DMS79 (cell line): Measurements from ENCODE around the gene DCHS2.

Source experiments
- DNase-seq: peaks from one replicate; lab custom pipeline; 2025; lab: John Stamatoyannopoulos, UW

The DCHS2 gene

DNA sequence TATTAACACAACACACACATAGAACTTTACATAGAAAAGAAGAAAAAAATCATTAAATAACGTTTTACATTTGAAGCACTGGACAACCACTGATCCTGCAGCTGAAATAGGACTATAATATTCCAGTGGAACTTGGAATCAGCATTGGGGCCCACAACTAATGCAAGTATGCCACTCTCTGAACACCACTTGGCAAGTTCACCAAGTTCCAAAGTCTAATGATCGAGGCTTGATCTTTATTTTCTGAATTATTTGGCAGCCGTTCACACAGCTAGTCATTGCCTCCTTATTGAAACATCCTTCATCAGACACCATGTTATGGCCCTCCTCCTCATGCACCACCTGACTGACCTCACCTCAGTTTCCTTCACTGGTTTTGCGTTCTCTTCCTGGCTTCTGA is 107.6 kb downstream of the DCHS2 start:
- no peak for DNase-seq

- DNase-seq, result no peak
Measured at GRCh38 chr4:154376486-154376885, 115.1 kb downstream of the DCHS2 start.

- no peak for DNase-seq
Measured at GRCh38 chr4:154368060-154368459, 123.5 kb downstream of the DCHS2 start.

- DNase-seq, result no peak
Measured at GRCh38 chr4:154367659-154368058, 123.9 kb downstream of the DCHS2 start.

DNA sequence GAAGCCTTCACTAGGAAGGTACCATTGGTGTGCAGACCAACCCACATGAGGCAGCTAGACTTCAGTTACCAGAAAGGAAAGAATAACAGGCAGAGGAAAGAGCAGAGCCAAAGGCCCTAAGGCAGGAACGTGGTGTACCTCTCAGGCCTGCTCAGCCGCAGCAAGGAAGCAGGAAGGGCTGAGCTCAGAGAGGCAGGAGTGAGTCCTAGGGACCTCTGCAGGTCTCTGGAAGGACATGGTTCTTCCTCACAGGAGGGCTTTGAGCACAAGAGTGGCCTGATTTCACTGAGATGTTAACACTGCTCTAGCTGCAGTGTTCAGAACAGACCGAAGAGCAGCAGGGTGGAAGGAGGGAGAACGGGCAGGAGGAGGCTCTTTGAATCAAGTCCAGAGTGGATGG is 124.6 kb downstream of the DCHS2 start:
- DNase-seq, result no peak

DNA sequence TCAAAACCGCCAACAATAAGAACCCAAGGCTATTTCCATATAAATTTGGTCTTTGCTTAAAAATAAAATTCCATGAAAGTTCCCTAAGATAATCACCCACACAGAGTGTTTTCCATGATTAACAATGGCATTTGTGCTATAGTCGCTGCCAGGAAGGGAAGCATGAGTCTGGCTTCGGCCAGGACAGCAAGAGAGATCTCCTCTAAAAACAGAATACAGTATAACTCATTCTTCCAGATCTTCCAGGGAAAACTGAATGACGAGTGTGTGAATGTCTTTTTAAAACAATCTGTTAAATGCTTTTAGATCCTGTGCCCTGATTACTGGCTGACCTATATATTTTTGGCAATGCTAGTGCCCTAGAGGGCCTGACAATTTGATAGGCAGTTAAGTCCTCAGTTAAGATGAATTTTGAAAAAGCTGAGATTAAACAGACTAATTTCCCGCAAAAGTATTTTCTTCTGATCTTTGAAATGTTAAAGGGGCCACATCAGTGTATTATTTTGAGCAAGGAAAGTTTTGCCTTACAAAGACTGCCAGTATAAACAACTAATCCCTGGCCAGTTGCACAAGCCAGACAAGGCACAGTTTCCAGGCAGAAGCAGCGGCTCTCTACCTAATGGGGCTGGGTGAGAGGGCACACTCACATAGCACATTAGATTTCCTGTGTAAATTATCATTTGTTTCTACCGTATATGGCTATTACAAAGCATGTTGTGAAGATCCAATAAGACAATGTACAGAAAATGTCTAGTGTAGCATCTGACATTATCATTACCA is 127.3 kb downstream of the DCHS2 start:
- DNase-seq, result no peak

DNA sequence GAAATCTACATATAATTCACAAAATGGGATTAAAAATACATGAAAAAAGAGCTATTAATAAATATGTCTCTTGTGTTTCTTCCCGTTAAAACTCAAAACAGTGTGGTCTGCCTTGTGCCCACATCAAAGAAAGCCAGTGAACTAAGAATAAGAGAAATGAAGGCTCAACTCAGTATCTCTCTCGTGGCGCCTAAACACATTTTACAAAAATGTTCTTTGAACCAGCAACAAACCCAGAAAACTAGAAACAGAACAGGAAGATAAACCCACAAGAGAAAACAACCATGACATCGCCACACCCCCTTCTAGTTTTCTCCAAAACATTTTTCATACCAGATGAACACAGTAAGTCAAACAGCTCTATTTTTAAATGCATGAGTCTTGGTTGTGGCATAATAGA is 130.1 kb downstream of the DCHS2 start:
- DNase-seq, result no peak

DNA sequence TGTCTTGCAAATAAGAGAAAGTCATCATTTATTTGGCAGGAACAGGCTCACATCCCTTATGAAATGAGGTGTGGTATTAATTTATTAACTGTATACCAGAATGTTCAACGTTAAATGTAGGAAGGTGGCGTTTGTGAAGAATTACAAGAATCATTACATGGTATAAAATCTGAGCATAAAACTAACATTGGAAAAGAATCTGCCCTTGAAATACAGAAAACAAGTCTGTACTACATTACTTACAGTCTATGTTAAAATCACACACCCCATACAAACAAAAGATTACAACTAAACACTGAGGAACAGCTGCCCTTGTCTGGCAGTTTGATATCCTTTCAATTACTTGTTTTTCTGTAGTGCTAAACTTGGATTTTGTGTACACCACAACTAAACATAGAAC is 131.1 kb downstream of the DCHS2 start:
- no peak for DNase-seq

GRCh38 chr4:154354883-154355282 is 136.7 kb downstream of the DCHS2 start:
- no peak for DNase-seq

DNA sequence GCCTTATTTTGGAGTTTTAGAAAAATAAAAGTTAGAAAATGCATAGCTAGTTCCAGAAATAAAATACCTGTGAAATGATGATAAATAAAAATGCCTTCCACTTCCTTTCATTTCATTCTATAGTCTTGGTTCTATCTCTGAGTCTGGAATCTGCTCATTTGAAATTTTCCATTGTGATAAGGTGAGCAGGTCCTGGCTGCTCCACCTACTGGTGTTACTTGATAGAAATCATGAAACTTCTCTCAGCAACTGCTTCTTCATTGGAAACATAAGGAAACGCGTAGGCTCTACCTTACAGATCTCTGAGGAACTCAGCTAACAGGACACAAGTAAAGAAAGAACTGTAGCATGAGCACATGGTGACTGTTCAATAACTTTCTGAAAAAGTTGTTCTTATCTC is 141.8 kb downstream of the DCHS2 start:
- no peak for DNase-seq

GRCh38 chr4:154348657-154349056 is 142.9 kb downstream of the DCHS2 start:
- no peak for DNase-seq

DNA sequence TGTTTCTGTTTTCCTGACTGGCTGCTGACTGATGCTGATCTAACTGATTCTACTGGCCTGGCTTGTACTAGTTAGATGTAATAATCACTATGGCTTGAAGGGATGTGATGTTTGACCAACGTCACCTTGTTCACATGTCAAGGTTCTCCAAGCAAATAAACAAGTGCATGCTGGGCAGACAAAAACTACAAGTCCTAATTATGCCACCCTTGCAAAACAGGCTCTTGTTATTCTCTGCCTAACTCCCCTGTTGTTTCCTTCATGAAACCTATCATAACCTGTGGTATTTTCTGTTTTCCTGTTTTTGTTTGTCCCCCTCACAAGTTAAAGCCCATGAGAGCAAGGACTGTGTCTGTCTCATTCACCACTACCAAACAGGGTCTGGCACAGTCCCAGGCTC is 146.2 kb downstream of the DCHS2 start:
- DNase-seq, result no peak

DNA sequence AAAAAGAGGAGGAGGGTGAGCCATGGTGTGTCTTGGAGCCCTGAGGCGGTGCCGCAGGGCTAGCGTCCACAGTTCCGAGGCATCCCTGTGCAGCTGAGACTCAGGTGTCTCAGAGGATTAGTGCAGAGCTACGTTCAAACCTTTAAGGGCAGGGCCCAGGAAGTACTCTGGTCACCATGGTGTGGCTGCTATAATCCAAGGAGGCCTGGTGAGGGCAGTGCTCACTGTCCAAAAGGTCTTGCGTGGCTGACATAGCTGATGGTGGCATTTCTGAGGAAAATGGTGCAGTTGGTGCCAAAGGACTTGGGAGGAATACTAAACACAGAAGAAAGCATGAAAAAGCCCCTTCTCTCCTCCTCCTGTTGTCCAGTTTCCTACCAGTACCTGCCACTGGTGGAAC is 146.9 kb downstream of the DCHS2 start:
- no peak for DNase-seq

GRCh38 chr4:154343651-154344050 is 147.9 kb downstream of the DCHS2 start:
- no peak for DNase-seq

DNA sequence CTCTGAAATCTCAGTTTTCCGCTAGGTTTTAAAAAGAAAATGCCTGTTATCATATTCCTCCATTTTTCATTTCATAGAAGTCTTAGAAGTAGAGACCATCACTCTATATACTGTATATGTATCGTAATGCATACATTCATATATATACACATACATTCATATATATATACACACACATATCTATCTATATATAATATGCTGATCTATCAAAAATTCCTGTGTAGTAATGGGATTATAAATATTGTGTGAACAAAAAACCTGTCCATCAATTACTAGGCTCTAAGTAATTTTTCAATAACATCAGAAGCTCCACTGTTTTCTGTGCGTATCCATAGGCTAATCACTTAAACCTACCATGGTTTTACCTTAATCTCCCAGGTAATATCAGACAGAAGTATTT is 150.2 kb downstream of the DCHS2 start:
- DNase-seq, result no peak

- no peak for DNase-seq
Measured at GRCh38 chr4:154335588-154335987, 156.0 kb downstream of the DCHS2 start.

GRCh38 chr4:154332681-154333421 is 158.7 kb downstream of the DCHS2 start:
- no peak for DNase-seq

DNA sequence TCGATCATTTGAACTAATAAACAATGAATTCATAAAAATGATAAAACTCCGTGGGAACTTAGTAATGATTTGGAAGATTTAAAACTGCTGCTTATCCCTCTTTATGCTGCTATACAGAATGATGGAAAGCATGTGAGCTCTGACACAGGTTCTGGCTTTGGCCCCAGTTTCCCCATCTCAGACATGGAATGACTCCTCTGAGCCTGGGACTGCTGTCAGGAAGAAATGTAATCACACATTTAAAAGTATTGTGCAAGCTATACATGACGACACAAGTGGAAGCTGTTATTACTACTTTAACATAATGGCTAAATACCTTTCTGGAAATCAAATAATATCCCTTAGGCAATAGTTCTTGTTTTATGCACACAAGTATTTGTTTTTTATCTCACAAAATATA is 161.7 kb downstream of the DCHS2 start:
- no peak for DNase-seq

- no peak for DNase-seq
Measured at GRCh38 chr4:154329268-154329868, 162.2 kb downstream of the DCHS2 start.

GRCh38 chr4:154328030-154328429 is 163.6 kb downstream of the DCHS2 start:
- DNase-seq, result no peak

DNA sequence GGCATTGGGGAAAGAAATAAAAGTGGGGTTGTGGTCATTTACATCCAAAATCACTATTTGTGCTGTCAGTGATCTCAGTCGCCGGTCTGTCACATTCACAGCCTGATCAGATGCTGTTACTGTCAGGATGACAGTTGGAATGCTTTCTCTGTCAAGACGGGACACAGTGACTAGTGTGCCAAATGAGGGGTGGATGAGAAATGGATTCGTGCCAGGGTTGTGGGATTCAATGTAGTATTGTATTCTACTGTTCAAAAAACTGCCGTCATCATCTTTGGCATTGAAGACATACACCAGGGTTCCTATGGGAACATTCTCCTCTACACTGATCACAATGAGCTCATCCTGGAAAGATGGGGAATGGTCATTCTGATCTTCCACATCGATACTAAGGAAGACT is 171.1 kb downstream of the DCHS2 start:
- no peak for DNase-seq

DNA sequence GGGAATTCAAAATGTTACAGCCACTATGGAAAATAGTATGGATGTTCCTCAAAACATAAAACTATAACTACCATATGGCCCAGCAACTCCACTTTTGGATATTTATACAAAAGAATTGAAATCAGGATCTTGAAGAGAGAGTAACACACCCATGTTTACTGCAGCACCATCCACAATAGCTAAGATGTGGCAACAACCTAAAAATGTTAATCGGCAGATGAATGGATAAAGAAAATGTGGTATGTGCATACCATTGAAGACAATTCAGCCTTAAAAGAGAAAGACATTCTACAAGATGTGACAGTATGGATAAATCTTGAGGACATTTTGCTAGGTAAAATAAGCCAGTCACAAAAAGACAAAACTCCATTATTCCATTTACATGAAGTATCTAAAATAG is 171.9 kb downstream of the DCHS2 start:
- no peak for DNase-seq
